ENCODE data around the gene ERICH2.

The ERICH2 gene

GRCh38 chr2:170762760-170763159, 7.4 kb upstream of the ERICH2 start:
- DNase-seq (ENCODE audit: low read depth) = no peak

- DNase-seq (ENCODE audit: low read depth) = no peak
Measured at GRCh38 chr2:170763232-170763631, 6.9 kb upstream of the ERICH2 start.

GRCh38 chr2:170764880-170765261, 5.3 kb upstream of the ERICH2 start:
- DNase-seq (ENCODE audit: low read depth) = no peak

GRCh38 chr2:170766693-170767092, 3.5 kb upstream of the ERICH2 start:
- no peak for DNase-seq (ENCODE audit: low read depth)

- DNase-seq (ENCODE audit: low read depth) = peak; percentile 66
Measured at GRCh38 chr2:170770606-170771420, 635 bp downstream of the ERICH2 start.

- DNase-seq (ENCODE audit: low read depth) = no peak
Measured at GRCh38 chr2:170771421-170771937, 1.3 kb downstream of the ERICH2 start.

- DNase-seq (ENCODE audit: low read depth) = no peak
Measured at GRCh38 chr2:170772295-170772694, 2.1 kb downstream of the ERICH2 start.

GRCh38 chr2:170774074-170774473, 3.9 kb downstream of the ERICH2 start:
- DNase-seq (ENCODE audit: low read depth) = no peak

GRCh38 chr2:170778900-170779299, 8.7 kb downstream of the ERICH2 start:
- DNase-seq (ENCODE audit: low read depth) = no peak

GRCh38 chr2:170779304-170779703, 9.1 kb downstream of the ERICH2 start:
- DNase-seq (ENCODE audit: low read depth) = no peak

GRCh38 chr2:170782673-170783072, 12.5 kb downstream of the ERICH2 start:
- DNase-seq (ENCODE audit: low read depth) = no peak

GRCh38 chr2:170783549-170783948, 13.4 kb downstream of the ERICH2 start:
- DNase-seq (ENCODE audit: low read depth) = no peak

GRCh38 chr2:170798996-170799395, 28.8 kb downstream of the ERICH2 start:
- DNase-seq (ENCODE audit: low read depth) = no peak

GRCh38 chr2:170806548-170806947, 36.4 kb downstream of the ERICH2 start:
- DNase-seq (ENCODE audit: low read depth) = no peak

- DNase-seq (ENCODE audit: low read depth) = no peak
Measured at GRCh38 chr2:170812710-170813600, 42.8 kb downstream of the ERICH2 start.

- no peak for DNase-seq (ENCODE audit: low read depth)
Measured at GRCh38 chr2:170813611-170814532, 43.7 kb downstream of the ERICH2 start.

GRCh38 chr2:170814533-170815230, 44.5 kb downstream of the ERICH2 start:
- DNase-seq (ENCODE audit: low read depth) = no peak

- no peak for DNase-seq (ENCODE audit: low read depth)
Measured at GRCh38 chr2:170815311-170815710, 45.1 kb downstream of the ERICH2 start.

GRCh38 chr2:170815746-170816503, 45.7 kb downstream of the ERICH2 start:
- peak; percentile 70 for DNase-seq (ENCODE audit: low read depth)

- DNase-seq (ENCODE audit: low read depth) = peak; percentile 67
Measured at GRCh38 chr2:170816504-170817092, 46.4 kb downstream of the ERICH2 start, which contains the start of gene GAD1. TSS of gene GAD1 (plus strand) at chr2:170816887. CDS start at chr2:170818592, 1,705 bp downstream.

Measured in activated T-cell treated with anti-CD3 and anti-CD28 coated beads for 48 hours (primary cell).